Endothelial cell of hepatic sinusoid (primary cell): ENCODE measurements around the gene CLEC12A.
"Not testable (repeated sequence)": the region's sequence is repeated elsewhere in the genome, so short reads cannot be mapped to it uniquely, and the experiment has no call there.

Source experiments
- in situ Hi-C: cut with HindIII; loops from 2 replicates; pipeline ENCODE4 v1.10.0; 2017; ENCODE audit warnings: low sequenced_read_pairs

The CLEC12A gene

DNA sequence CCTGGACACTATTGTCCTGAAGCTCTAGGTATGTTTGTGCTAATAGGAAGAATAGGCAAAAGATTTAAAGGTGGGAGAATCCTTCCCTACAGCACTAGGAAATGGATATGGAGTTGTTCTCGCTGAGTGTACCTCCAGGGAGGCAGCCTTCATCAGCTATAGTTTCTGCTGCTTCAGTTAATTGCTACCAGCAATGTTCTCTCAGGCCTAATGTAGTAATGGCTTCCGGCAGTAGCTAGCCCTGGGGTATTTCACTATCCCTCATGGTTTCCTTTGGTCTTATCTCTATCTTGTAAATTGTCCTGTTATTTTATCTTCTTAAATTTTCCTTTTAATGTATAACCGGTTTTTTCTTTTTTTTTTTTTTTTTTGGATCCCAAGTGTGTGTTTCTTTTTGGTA, 9.3 kb upstream of the CLEC12A start:
- in situ Hi-C loops = no loop called here

- in situ Hi-C loops = no loop called here
These were observed 1.5 kb upstream of the CLEC12A start for GRCh38 chr12:9969673-9970072.

GRCh38 chr12:9973949-9974348, 2.7 kb downstream of the CLEC12A start:
- in situ Hi-C loops = no loop called here

DNA sequence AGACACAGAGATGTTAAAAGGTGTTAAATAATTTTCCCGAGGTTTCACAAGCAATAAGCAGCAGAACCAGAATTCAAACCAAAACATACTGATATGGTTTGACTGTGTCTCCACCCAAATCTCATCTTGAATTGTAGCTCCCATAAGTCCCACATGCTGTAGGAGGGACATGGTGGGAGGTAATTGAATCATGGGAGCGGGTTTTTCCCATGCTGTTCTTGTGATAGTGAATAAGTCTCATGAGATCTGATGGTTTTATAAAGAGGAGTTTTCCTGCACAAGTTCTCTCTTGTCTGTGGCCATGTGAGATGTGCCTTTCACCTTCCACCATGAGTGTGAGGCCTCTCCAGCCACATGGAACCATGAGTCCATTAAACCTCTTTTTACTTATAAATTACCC, 3.5 kb downstream of the CLEC12A start:
- in situ Hi-C loops = not testable (repeated sequence)

DNA sequence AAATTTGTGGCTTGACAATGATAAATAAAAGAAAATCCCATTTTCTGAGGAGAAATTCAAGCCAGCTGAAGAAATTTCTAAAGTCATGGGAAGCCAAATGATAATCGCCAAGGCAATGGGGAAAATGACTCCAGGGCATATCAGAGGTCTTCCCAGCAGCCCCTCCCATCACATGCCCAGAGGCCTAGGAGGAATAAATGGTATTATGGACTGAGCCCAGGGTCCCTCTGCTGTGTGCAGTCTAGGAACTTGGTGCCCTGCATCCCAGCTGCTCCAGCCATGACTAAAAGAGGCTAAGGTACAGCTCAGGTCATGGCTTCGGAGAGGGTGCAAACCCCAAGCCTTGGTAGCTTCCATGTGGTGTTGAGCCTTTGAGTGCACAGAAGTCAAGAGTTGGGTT, 4.4 kb downstream of the CLEC12A start:
- in situ Hi-C loops = no loop called here

DNA sequence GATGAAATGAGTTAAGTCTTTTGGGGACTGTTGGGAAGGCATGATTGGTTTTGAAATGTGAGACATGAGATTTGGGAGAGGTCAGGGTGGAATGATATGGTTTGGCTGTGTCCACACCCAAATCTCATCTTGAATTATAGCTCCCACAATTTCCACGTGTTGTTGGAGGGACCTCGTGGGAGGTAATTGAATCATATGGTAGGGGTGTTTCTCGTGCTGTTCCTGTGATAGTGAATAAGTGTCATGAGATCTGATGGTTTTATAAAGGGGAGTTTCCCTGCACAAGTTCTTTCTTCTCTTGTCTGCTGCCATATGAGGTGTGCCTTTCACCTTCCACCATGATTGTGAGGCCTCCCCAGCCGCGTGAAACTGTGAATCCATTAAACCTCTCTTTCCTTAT, 5.4 kb downstream of the CLEC12A start:
- in situ Hi-C loops = not testable (repeated sequence)

- in situ Hi-C loops = no loop called here
These were observed 6.7 kb downstream of the CLEC12A start for GRCh38 chr12:9977916-9978315.

GRCh38 chr12:9980126-9980525, 8.9 kb downstream of the CLEC12A start:
- in situ Hi-C loops = no loop called here

GRCh38 chr12:9991876-9992275, 20.7 kb downstream of the CLEC12A start:
- in situ Hi-C loops = no loop called here

- in situ Hi-C loops = no loop called here
These were observed 21.1 kb downstream of the CLEC12A start for GRCh38 chr12:9992296-9992695.

- in situ Hi-C loops = no loop called here
These were observed 27.8 kb downstream of the CLEC12A start, which contains the start of gene CLEC1B for GRCh38 chr12:9999016-9999415. Gene CLEC1B, minus strand, starts transcription at chr12:9999121. Its CDS starts 21 bp downstream, at chr12:9999100.

GRCh38 chr12:10001171-10001776, 30.1 kb downstream of the CLEC12A start:
- in situ Hi-C loops = loop anchor here (5.0 kb wide), 1 partner anchor 69 kb away; the partner anchor contains the start of gene CLEC2A

GRCh38 chr12:10012630-10013330, 41.6 kb downstream of the CLEC12A start:
- in situ Hi-C loops = no loop called here

- in situ Hi-C loops = no loop called here
These were observed 44.2 kb downstream of the CLEC12A start for GRCh38 chr12:10015450-10015849.

- in situ Hi-C loops = no loop called here
These were observed 45.7 kb downstream of the CLEC12A start for GRCh38 chr12:10016881-10017280.

DNA sequence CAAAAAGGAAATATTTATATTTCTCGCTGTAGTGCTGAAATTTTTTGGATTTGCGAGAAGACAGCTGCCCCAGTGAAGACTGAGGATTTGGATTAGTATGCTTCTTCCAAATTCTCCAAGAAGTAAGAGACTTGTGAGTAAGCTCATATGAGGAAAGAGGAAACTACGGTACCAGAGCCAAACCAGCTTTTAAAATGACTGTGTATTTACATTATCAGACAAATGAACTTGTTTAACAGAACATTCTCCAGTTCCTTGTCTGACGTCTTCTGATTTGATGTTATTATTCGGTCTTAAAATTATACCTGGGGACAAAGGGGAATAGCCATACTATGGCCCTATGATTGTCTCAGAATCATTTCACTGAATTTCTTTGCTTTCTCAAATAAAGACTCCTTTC, 47.2 kb downstream of the CLEC12A start:
- in situ Hi-C loops = no loop called here

DNA sequence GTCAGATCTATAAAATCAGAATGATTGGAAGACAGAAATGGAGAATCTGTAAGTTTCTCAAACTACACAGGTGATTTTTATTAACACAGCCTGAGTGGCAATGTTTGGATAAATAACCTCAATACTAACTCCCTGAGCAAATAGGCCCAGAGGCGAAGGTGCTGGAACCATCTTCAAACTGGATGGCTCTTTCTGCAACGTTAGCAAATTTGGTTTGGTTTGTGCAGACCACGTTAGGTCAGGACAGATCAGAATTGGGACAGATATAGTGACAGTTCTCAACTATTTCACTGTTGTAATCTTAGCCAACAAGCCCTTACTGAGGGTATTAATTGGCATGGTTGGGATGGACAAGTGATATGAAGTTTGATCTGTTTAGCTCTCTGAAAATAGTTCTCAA, 50.1 kb downstream of the CLEC12A start:
- in situ Hi-C loops = no loop called here

GRCh38 chr12:10025236-10025635, 54.0 kb downstream of the CLEC12A start:
- in situ Hi-C loops = loop anchor here (5.0 kb wide), 1 partner anchor 132 kb away; no protein-coding TSS in a partner anchor

GRCh38 chr12:10026666-10027065, 55.5 kb downstream of the CLEC12A start:
- in situ Hi-C loops = loop anchor here (5.0 kb wide), 1 partner anchor 131 kb away; no protein-coding TSS in a partner anchor

DNA sequence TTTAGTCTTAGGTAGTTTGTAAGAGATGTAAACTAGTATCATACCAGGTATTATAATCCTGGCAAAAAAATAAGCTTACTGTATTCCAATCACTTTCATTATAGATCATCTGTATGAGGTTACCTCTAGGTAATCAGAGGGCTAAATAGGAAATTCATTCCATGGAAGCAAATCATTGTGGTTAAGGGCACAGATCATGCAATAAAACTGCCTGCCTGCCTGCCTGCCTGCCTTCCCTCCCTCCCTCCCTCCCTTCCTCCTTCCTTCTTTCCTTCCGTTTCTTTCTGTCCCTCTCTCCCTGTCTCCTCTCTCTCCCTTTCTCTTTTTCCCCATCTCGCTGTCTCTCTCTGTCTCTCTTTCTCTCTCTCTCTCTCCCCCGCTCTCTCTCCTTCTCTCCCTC, 56.1 kb downstream of the CLEC12A start:
- in situ Hi-C loops = loop anchor here (5.0 kb wide), 1 partner anchor 130 kb away; no protein-coding TSS in a partner anchor

- in situ Hi-C loops = loop anchor here (5.0 kb wide), 1 partner anchor 130 kb away; no protein-coding TSS in a partner anchor
These were observed 56.5 kb downstream of the CLEC12A start for GRCh38 chr12:10027721-10028120.

- in situ Hi-C loops = no loop called here
These were observed 59.2 kb downstream of the CLEC12A start, which contains the start of gene CLEC9A for GRCh38 chr12:10030446-10030845. Gene CLEC9A, plus strand, starts transcription at chr12:10030682. Its CDS starts 22,006 bp downstream, at chr12:10052688.
